Stimulated activated naive B cell treated with anti-CD40 and anti-IgM and Interleukin-4, amounts not matched to agents 10 μg/mL and 1 μg/mL and 100 μg/mL, for 72 hours (primary cell): Measurements from ENCODE around the gene TOE1.
A peak's percentile ranks its signal among the peaks of the same experiment; 100 is the strongest.
"Not testable (repeated sequence)": the region's sequence is repeated elsewhere in the genome, so short reads cannot be mapped to it uniquely, and the experiment has no call there.

Source experiments
- ATAC-seq, 2 donors: fragments of 150-1000 bp; cut with Tn5 transposase; replicated peaks; 2 replicates each; pipeline ENCODE4 v1.10.0; 2021; ENCODE audit warnings: moderate library complexity in 1 of 2
- DNase-seq: peaks from one replicate; pipeline ENCODE4 v3.0.0; 2021
- H3K27ac Mint-ChIP-seq: one replicate; pipeline ENCODE4 v1.8.0; 2022; ENCODE audit warnings: mild to moderate bottlenecking, mixed read lengths
- H3K27me3 Mint-ChIP-seq, 2 donors: one replicate each; pipeline ENCODE4 v1.8.0; 2022; ENCODE audit warnings: mixed read lengths in 2 of 2
- H3K36me3 Mint-ChIP-seq, 2 donors: one replicate each; pipeline ENCODE4 v1.8.0; 2022; ENCODE audit warnings: mixed read lengths in 2 of 2, mild to moderate bottlenecking in 1 of 2
- H3K4me1 Mint-ChIP-seq, 2 donors: one replicate each; pipeline ENCODE4 v1.8.0; 2022; ENCODE audit warnings: mixed read lengths in 2 of 2, mild to moderate bottlenecking in 1 of 2
- H3K4me3 Mint-ChIP-seq, 2 donors: one replicate each; pipeline ENCODE4 v1.8.0; 2022; ENCODE audit warnings: mild to moderate bottlenecking in 2 of 2, mixed read lengths in 2 of 2, moderate library complexity in 1 of 2
- H3K9me3 Mint-ChIP-seq, 2 donors: one replicate each; pipeline ENCODE4 v1.8.0; 2022; ENCODE audit warnings: mixed read lengths in 2 of 2, mild to moderate bottlenecking in 1 of 2

Gene TOE1

DNA sequence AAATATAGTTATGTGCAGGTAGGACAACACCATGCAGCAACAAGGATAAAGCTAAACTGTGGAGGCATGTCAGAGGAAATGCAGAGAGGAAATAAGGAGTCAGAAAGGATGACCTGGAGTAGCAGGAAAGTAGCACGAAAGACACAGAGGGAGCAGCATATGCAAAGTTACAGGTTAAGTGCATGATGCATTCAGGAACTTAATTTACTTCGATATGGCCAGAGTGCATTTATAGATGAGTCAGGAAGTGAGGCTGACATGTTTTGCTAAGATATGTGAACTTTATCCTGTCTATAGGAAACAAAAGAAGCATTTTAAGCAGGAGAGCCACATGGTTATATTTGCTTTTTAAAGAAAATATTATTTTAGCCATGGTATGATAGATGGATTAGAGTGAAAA, 15.7 kb downstream of the TOE1 start:
- no peaks in the 10 kb centered on the region for H3K27me3 Mint-ChIP-seq
- no peaks in the 10 kb centered on the region for H3K9me3 Mint-ChIP-seq
- no peaks in the 10 kb centered on the region for H3K36me3 Mint-ChIP-seq
- H3K4me1 Mint-ChIP-seq, result peaks cover 3 to 8% of the 10 kb centered on the region in 2 donors
- DNase-seq, result no peak
- no peak overlapping the region for H3K4me3 Mint-ChIP-seq
- no peak for ATAC-seq
- H3K27ac Mint-ChIP-seq, result no peak overlapping the region

DNA sequence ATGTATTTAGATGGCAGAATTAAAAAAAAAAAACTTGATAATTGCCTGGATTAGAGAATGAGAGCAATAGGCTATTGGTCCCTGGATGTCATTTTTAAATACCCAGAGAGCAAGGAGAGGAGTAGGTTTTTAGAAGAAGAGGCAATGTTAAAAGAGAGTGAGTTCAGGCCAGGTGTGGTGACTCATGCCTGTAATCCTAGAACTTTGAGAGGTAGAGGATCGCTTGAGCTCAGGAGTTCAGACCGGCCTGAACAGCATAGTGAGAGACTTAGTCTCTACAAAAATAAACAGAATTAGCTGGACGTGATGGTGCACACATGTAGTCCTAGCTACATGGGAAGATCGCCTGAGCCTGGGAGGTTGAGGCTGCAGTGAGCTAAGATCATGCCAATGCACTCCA, 16.2 kb downstream of the TOE1 start:
- H3K4me1 Mint-ChIP-seq, result peaks cover 3 to 12% of the 10 kb centered on the region in 2 donors
- no peak overlapping the region for H3K27ac Mint-ChIP-seq
- ATAC-seq (no peak), DNase-seq (no peak)
- no peaks in the 10 kb centered on the region for H3K36me3 Mint-ChIP-seq
- H3K27me3 Mint-ChIP-seq, result no peaks in the 10 kb centered on the region
- H3K9me3 Mint-ChIP-seq, result no peaks in the 10 kb centered on the region
- H3K4me3 Mint-ChIP-seq, result no peak overlapping the region

DNA sequence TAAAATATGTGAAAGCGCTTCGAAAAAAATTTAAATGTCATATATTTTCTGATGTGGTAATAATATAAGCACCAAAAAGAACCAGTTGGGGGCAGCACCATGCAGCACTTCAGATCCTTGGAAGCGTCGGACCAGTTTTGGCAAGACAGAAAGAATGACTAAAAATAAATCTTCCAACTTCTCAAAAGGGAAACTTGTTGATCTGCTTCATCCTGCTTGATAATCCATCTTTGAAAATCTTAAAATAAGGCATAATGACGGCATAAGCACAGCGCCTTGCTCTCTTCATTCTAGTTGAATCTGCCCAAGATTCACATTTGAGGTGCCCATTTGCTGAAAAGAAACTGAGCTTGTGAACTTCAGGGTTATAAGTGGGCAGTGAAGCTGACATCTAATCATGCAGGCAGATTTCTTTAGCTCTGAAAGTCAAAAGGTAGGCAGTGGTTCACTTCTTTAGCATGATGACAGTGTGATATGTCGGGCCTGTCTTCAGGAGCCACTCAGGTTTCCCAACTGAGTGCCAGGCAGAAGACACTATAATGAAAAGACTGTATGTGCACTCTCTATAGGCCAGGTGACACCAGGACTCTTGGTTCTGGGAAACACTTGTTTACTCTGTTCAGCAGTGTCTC, 20.0 kb downstream of the TOE1 start:
- H3K4me1 Mint-ChIP-seq, result peaks cover 7 to 17% of the 10 kb centered on the region in 2 donors
- no peaks in the 10 kb centered on the region for H3K27me3 Mint-ChIP-seq
- peak overlapping the region; percentile 31 to 54 for H3K4me3 Mint-ChIP-seq
- H3K27ac Mint-ChIP-seq, result peak overlapping the region; percentile 59
- DNase-seq (peak; percentile 23), ATAC-seq (peak; percentile 72 to 75)
- no peaks in the 10 kb centered on the region for H3K36me3 Mint-ChIP-seq
- no peaks in the 10 kb centered on the region for H3K9me3 Mint-ChIP-seq

DNA sequence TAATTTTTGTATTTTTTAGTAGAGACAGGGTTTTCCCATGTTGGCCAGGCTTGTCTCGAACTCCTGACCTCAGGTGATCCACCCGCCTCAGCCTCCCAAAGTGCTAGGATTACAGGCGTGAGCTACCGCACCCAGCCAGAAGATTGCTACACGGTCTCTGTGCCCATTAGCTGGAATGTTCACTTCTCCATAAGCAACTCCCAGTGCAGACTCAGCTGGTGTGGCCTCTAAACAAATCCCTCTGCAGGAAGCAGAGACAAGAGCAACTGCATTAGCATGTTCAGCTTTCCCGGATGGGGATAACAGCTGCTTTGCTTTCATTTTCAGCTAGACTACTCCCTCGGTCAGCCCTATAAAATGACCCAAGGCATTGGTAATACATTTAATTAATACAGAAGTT, 21.0 kb downstream of the TOE1 start:
- H3K27ac Mint-ChIP-seq, H3K27me3 Mint-ChIP-seq, ATAC-seq, H3K9me3 Mint-ChIP-seq, H3K36me3 Mint-ChIP-seq, DNase-seq: not testable (repeated sequence)
- Mint-ChIP-seq H3K4me3 (peak overlapping the region; percentile 25), H3K4me1 (peaks cover 9 to 17% of the 10 kb centered on the region in 2 donors)

DNA sequence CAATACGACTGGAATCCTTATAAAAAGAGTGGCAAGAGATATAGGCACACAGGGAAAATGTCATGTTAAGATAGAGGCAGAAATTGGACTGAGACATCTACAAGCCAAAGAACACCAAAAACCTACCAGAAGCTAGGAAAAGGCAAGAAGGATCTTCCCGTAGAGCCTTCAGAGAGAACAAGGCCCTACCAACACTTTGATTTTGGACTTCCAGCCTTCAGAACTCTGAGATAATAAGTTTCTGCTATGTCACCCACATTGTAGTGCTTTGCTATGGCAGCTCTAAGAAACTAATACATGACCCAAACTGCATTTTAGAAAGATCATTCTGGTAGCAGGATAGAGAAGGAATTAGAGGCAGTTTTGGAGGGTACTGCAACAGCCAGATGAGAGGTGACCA, 24.3 kb downstream of the TOE1 start:
- Mint-ChIP-seq H3K9me3 (no peaks in the 10 kb centered on the region), H3K4me1 (peaks cover 9 to 17% of the 10 kb centered on the region in 2 donors), H3K4me3 (no peak overlapping the region), H3K36me3 (peaks cover 0 to under 1% of the 10 kb centered on the region in 2 donors), H3K27ac (no peak overlapping the region), H3K27me3 (no peaks in the 10 kb centered on the region)
- DNase-seq (no peak), ATAC-seq (no peak)

DNA sequence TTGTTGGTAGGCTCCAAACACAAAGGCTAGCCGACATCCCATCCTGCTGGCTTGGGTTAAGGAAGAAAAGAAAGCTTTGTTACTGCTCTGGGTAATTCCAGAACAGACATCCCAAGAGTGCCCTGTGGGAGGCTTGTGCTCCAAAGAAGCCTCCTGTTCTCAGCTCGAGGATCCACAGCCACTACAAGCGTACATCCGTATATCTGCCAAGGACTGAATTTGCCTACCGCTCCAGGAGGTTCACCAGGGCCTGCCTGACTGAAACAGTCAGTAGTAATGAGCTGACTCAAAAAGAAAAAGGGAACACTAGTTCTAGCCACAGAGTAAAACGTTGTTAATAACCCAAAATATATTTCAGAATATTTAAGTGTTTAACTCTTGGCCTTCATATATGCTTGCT, 25.1 kb downstream of the TOE1 start:
- Mint-ChIP-seq H3K27me3 (no peaks in the 10 kb centered on the region), H3K9me3 (no peaks in the 10 kb centered on the region), H3K36me3 (peaks cover 0 to 3% of the 10 kb centered on the region in 2 donors), H3K27ac (no peak overlapping the region), H3K4me1 (peaks cover 10 to 17% of the 10 kb centered on the region in 2 donors), H3K4me3 (no peak overlapping the region)
- no peak for DNase-seq
- peak; percentile 51 to 86 for ATAC-seq

DNA sequence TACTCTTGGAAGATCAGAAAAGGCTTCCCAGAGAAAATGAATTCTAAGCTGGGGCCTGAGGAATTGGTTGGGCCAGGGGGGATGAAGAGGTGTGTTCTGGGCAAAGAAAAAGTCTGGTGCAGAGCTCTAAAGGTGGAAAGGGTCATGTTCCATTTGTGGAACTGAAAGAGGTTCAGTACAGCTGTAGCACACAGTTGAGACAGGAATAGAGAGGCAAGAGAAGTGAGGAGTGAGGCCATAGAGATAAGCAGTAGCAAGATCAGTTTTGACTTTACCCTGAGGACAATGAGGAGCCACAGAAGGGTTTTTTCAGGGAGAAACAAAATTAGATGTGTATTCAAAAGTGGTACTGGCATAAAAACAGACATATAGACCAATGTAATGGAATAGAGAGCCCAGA, 30.6 kb downstream of the TOE1 start:
- H3K36me3 Mint-ChIP-seq, result peaks cover 0 to 6% of the 10 kb centered on the region in 2 donors
- ATAC-seq (peak; percentile 88 to 91), DNase-seq (no peak)
- H3K27ac Mint-ChIP-seq, result peak overlapping the region; percentile 9
- H3K4me3 Mint-ChIP-seq, result peak overlapping the region in 1 of 2 donors; percentile 10
- H3K4me1 Mint-ChIP-seq, result peaks cover 33 to 44% of the 10 kb centered on the region in 2 donors
- no peaks in the 10 kb centered on the region for H3K9me3 Mint-ChIP-seq
- no peaks in the 10 kb centered on the region for H3K27me3 Mint-ChIP-seq

DNA sequence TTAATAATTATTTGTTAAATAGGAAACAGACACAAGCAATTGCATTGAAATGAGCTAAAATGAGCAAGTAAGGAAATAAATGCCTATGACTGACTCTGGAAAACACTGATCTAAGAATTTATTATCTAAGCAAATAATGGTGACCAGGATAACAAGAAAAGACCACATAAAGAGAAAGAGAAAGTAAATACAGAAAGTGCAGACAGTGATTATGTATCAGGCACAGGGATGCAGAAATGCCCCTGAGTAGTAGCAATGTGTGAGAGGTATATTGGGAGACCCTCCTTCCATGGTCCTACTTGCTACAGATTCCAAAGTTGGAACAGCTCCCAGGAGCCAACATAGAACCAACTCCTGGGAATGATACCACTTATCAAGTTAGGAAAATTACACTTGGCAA, 33.6 kb downstream of the TOE1 start:
- Mint-ChIP-seq H3K27ac (no peak overlapping the region), H3K4me3 (peak overlapping the region; percentile 34 to 59), H3K4me1 (peaks cover 33 to 45% of the 10 kb centered on the region in 2 donors), H3K36me3 (peaks cover 2 to 13% of the 10 kb centered on the region in 2 donors), H3K27me3 (no peaks in the 10 kb centered on the region), H3K9me3 (no peaks in the 10 kb centered on the region)
- DNase-seq, result no peak
- no peak for ATAC-seq

DNA sequence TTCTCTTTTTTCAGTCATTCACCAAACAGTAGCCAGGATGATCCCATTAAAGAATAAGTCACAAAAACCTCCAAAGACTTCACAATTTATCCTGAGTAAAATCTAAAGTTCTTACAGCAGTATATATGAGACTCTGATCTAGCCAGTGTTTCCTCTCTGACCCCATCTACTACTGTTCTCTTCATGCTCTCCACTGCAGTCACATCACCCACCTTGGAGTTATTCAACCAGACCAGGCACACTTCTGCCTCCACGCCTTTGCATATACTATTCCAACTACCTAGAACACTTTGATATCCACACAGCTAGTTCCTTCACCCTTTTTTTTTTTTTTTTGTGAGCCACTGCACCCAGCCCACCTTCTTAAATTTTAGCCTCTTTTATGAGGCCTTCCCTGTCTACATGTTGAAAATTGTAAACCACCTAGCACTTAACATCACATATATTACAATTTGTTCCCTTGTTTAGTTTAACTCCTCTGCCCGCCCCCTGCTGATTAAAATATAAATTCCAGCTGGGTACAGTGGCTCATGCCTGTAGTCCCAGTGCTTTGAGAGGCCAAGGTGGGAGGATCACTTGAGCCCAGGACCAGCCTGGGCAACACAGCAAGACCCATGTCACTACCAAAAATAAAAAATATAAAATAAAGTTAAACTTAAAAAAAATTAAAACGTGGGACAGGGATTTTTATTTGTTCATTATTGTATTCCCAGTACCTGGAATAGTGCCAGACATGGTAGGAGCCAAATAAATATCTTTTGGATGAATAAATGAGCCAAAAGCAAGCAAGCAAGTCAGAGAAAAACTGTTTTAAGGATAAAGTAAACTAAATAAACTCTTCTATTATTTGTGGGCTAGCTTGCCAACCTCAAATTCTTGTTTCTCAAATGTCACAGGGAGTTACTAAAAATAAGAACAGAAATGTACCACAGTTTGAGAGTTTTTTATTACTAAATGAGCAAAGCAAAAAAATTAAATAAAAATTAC, 35.4 kb downstream of the TOE1 start:
- H3K4me3 Mint-ChIP-seq, result no peak overlapping the region
- ATAC-seq (peak; percentile 60 to 62), DNase-seq (no peak)
- peaks cover 2 to 10% of the 10 kb centered on the region in 2 donors for H3K36me3 Mint-ChIP-seq
- H3K4me1 Mint-ChIP-seq, result peaks cover 32 to 43% of the 10 kb centered on the region in 2 donors
- no peaks in the 10 kb centered on the region for H3K27me3 Mint-ChIP-seq
- H3K9me3 Mint-ChIP-seq, result no peaks in the 10 kb centered on the region
- H3K27ac Mint-ChIP-seq, result peak overlapping the region; percentile 32

DNA sequence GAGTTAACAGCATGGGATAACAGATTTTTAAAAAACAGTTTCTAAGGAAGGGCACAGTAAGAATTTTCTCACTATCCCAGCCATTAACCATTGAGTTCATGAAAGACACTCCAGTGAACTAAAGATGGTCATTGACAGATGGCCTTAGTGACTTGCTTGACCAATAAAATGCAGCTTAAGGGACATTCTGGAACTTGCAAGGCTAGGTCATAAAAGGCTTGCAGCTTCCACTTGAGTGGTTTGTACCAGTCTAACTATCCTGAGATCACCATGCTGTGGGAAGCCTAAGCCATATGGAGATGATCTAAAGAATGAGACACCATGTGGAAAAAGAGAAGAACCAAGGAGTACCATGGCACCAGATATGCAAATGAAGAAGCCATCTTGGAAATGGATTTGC, 38.2 kb downstream of the TOE1 start:
- Mint-ChIP-seq H3K9me3 (no peaks in the 10 kb centered on the region), H3K36me3 (peaks cover 2 to 7% of the 10 kb centered on the region in 2 donors), H3K27me3 (no peaks in the 10 kb centered on the region), H3K4me1 (peaks cover 24 to 30% of the 10 kb centered on the region in 2 donors), H3K4me3 (no peak overlapping the region), H3K27ac (no peak overlapping the region)
- no peak for DNase-seq
- ATAC-seq, result no peak

DNA sequence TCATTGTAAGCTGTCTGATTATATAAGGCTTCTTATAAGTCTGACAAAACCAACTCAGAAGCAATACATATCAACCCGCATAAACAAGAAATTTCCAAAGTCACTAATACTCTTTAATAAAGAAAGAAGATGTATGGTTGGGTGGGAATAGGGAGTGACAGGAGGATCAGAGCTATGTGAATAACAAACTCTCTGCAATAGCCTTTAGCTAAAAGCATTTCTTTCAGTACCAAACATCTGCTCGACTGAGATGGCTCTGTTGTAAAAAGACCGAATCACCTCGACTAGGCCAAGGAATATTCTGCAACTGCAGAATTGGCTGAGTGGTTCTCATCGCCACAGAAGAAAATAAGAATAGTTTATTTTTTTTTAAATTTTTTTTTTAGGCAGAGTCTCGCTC, 39.6 kb downstream of the TOE1 start:
- Mint-ChIP-seq H3K27ac (no peak overlapping the region), H3K27me3 (no peaks in the 10 kb centered on the region), H3K4me3 (no peak overlapping the region), H3K4me1 (peaks cover 16 to 20% of the 10 kb centered on the region in 2 donors), H3K36me3 (peaks cover 2 to 12% of the 10 kb centered on the region in 2 donors), H3K9me3 (no peaks in the 10 kb centered on the region)
- no peak for ATAC-seq
- no peak for DNase-seq

DNA sequence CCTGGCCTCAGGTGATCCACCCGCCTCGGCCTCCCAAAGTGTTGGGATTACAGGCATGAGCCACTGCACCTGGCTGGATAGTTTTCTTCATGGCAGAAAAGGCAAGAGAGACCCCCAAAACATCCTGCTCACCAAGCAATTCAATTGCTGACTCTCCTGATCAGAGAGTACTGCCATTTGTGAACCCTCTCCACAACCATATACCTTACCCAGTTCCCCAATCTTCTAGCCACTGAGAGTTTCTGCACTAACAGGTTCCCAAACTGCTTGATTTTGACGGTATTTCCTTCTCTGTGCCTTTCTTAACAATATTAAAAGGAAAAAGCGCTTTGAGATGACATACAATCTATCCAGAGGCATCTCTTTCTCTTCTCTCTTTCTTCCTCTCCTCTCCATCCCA, 40.2 kb downstream of the TOE1 start:
- H3K4me1 Mint-ChIP-seq, result peaks cover 10 to 14% of the 10 kb centered on the region in 2 donors
- H3K36me3 Mint-ChIP-seq, result peaks cover 2 to 12% of the 10 kb centered on the region in 2 donors
- no peak for DNase-seq
- ATAC-seq, result peak in 1 of 2 donors; percentile 58
- H3K4me3 Mint-ChIP-seq, result no peak overlapping the region
- H3K27ac Mint-ChIP-seq, result peak overlapping the region; percentile 60
- H3K9me3 Mint-ChIP-seq, result no peaks in the 10 kb centered on the region
- no peaks in the 10 kb centered on the region for H3K27me3 Mint-ChIP-seq

DNA sequence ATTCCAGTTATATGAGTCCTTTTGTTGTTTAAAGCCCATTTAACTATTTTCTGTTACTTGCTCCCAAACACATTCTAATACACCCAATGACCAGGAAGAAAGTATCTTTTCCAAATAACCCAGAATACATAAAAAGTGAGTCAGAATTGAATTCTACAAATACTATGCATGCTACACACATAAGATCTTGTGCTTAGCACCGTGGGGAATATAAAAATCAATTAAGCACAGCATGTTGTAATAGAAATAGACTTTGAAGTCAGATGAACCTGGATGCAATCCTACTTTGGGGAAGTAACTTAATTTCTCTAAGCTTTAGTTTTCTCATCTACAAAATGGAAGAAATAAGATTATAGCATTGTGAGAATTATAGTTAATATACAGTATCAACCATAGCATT, 40.8 kb downstream of the TOE1 start:
- ATAC-seq (no peak), DNase-seq (no peak)
- Mint-ChIP-seq H3K36me3 (peaks cover 2 to 12% of the 10 kb centered on the region in 2 donors), H3K4me3 (no peak overlapping the region), H3K27me3 (no peaks in the 10 kb centered on the region), H3K27ac (no peak overlapping the region), H3K9me3 (no peaks in the 10 kb centered on the region), H3K4me1 (peaks cover 6 to 9% of the 10 kb centered on the region in 2 donors)

DNA sequence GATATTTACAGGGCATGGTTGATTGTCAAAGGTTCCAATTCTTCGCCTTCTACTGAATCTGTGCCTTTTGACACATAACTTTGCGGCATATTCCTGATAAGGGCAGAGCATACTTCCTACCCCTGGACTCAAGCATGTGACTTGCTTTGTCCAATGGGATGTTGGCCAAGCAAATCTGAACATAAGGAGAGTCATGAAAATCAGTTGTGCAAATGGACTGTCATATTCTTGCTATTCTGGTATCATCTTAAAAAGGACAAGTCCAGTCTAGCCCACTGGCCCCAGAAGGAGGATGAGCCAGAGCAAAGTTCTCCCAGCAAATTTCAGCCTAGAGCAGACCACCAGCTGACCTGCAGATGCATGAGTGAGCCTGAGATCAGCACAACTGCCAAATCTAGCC, 41.3 kb downstream of the TOE1 start:
- Mint-ChIP-seq H3K4me1 (peaks cover 6 to 9% of the 10 kb centered on the region in 2 donors), H3K4me3 (no peak overlapping the region), H3K27ac (no peak overlapping the region), H3K36me3 (peaks cover 2 to 12% of the 10 kb centered on the region in 2 donors), H3K9me3 (no peaks in the 10 kb centered on the region), H3K27me3 (no peaks in the 10 kb centered on the region)
- DNase-seq (no peak), ATAC-seq (no peak)

DNA sequence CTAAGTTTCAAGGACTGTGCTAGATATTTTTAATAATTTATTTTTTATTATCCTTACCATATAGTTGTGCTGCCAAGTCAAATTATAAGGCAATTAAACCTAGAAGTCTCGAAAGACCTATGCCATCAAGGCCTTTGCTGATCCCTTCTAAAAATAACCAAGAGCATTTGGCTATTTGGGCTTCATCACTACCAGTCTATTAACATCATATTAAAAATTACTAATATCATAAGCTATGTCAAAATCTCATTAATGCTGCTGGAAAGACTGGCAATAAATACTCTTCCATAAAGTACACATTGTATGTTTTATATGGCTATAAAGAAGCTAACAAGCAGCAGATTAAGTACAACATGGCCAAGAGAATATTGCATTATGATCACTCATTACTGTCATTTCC, 43.2 kb downstream of the TOE1 start:
- ATAC-seq (no peak), DNase-seq (no peak)
- peaks cover 1 to 5% of the 10 kb centered on the region in 2 donors for H3K36me3 Mint-ChIP-seq
- H3K27ac Mint-ChIP-seq, result no peak overlapping the region
- H3K27me3 Mint-ChIP-seq, result no peaks in the 10 kb centered on the region
- H3K4me3 Mint-ChIP-seq, result no peak overlapping the region
- H3K9me3 Mint-ChIP-seq, result no peaks in the 10 kb centered on the region
- peaks cover 6 to 9% of the 10 kb centered on the region in 2 donors for H3K4me1 Mint-ChIP-seq
